Measurements from ENCODE around the gene TP53BP1.

The TP53BP1 gene

GRCh38 chr15:43519196-43519595 is 26.2 kb upstream of the TP53BP1 start:
- no peak for DNase-seq

- DNase-seq, result no peak
Observed at GRCh38 chr15:43518197-43518761, 25.3 kb upstream of the TP53BP1 start.

GRCh38 chr15:43517354-43518196 is 24.6 kb upstream of the TP53BP1 start, which contains the start of gene MAP1A:
Gene MAP1A (plus strand): TSS chr15:43517608. CDS start chr15:43521474, 3,866 bp downstream.
- DNase-seq, result no peak

- DNase-seq, result no peak
Observed at GRCh38 chr15:43516801-43517353, 23.9 kb upstream of the TP53BP1 start.

- no peak for DNase-seq
Observed at GRCh38 chr15:43516185-43516584, 23.2 kb upstream of the TP53BP1 start.

- no peak for DNase-seq
Observed at GRCh38 chr15:43515741-43516140, 22.8 kb upstream of the TP53BP1 start.

GRCh38 chr15:43514241-43515057 is 21.5 kb upstream of the TP53BP1 start:
- DNase-seq, result no peak

GRCh38 chr15:43513550-43513949 is 20.6 kb upstream of the TP53BP1 start:
- no peak for DNase-seq

GRCh38 chr15:43511012-43511885 is 18.3 kb upstream of the TP53BP1 start:
- no peak for DNase-seq

- DNase-seq, result peak; percentile 69
Observed at GRCh38 chr15:43510200-43511011, 17.4 kb upstream of the TP53BP1 start.

- DNase-seq, result no peak
Observed at GRCh38 chr15:43509660-43510199, 16.8 kb upstream of the TP53BP1 start.

GRCh38 chr15:43508991-43509659 is 16.2 kb upstream of the TP53BP1 start:
- no peak for DNase-seq

- no peak for DNase-seq
Observed at GRCh38 chr15:43508421-43508820, 15.5 kb upstream of the TP53BP1 start.

GRCh38 chr15:43505738-43506137 is 12.8 kb upstream of the TP53BP1 start:
- no peak for DNase-seq

- no peak for DNase-seq
Observed at GRCh38 chr15:43499635-43500034, 6.7 kb upstream of the TP53BP1 start.

GRCh38 chr15:43498990-43499389 is 6.0 kb upstream of the TP53BP1 start:
- DNase-seq, result no peak

- no peak for DNase-seq
Observed at GRCh38 chr15:43493703-43494472, 932 bp upstream of the TP53BP1 start.

- DNase-seq, result no peak
Observed at GRCh38 chr15:43492266-43492665, 690 bp downstream of the TP53BP1 start.

- DNase-seq, result no peak
Observed at GRCh38 chr15:43489191-43489590, 3.8 kb downstream of the TP53BP1 start.

- no peak for DNase-seq
Observed at GRCh38 chr15:43488790-43489189, 4.2 kb downstream of the TP53BP1 start.
